GM23338 (cell line): ENCODE results near the gene RPF1. TPM values are rescaled to one million over a fixed set of nuclear protein-coding genes. Genes with fewer than 3 reads are reported as not detected.

ENCODE experiments used
- ATAC-seq: fragments of 200-7000 bp; cut with Tn5 transposase; 3 replicates; pipeline ENCODE4 v1.9.1; 2020
- DNase-seq: peaks from one replicate; pipeline ENCODE4 v3.0.0-alpha.2; 2015; ENCODE audit warnings: low spot score
- H2AFZ ChIP-seq: fragments of 200-600 bp; sonication (generic); 2 replicates; pipeline ENCODE4 v1.8.0; 2016; ENCODE audit warnings: antibody characterized with exemption, mild to moderate bottlenecking, moderate library complexity
- H3F3A ChIP-seq: fragments of 200-600 bp; sonication (generic); replicated peaks from 2 replicates; pipeline ENCODE4 v1.8.0; 2017; ENCODE audit warnings: antibody characterized with exemption, mixed run types, low read depth
- H3K27ac ChIP-seq: fragments of 200-600 bp; sonication (generic); 2 replicates; pipeline ENCODE4 v1.6.1; 2016; ENCODE audit warnings: low read depth
- H3K27me3 ChIP-seq: fragments of 200-600 bp; sonication (generic); 2 replicates; pipeline ENCODE4 v1.8.0; 2016; ENCODE audit warnings: mild to moderate bottlenecking, mixed run types, moderate library complexity; ENCODE audit not compliant: insufficient read depth
- H3K36me3 ChIP-seq: fragments of 200-600 bp; sonication (generic); 2 replicates; pipeline ENCODE4 v1.8.0; 2016; ENCODE audit warnings: mild to moderate bottlenecking; ENCODE audit not compliant: insufficient read depth
- H3K4me1 ChIP-seq: fragments of 200-600 bp; sonication (generic); 2 replicates; pipeline ENCODE4 v1.8.0; 2016; ENCODE audit warnings: mild to moderate bottlenecking, moderate library complexity; ENCODE audit not compliant: insufficient read depth
- H3K4me2 ChIP-seq: fragments of 200-600 bp; sonication (generic); 2 replicates; pipeline ENCODE4 v1.7.1; 2017; ENCODE audit warnings: mixed run types
- H3K4me3 ChIP-seq: fragments of 200-600 bp; sonication (generic); 2 replicates; pipeline ENCODE4 v1.6.1; 2016; ENCODE audit warnings: mixed run types
- H3K79me2 ChIP-seq: fragments of 200-600 bp; sonication (generic); replicated peaks from 2 replicates; pipeline ENCODE4 v1.8.0; 2017; ENCODE audit warnings: mild to moderate bottlenecking; ENCODE audit not compliant: insufficient read depth
- H3K9me2 ChIP-seq: fragments of 200-600 bp; sonication (generic); 2 replicates; pipeline ENCODE4 v1.8.0; 2017; ENCODE audit not compliant: insufficient read depth
- H4K20me1 ChIP-seq: fragments of 200-600 bp; sonication (generic); replicated peaks from 2 replicates; pipeline ENCODE4 v1.8.0; 2017; ENCODE audit warnings: mild to moderate bottlenecking; ENCODE audit not compliant: insufficient read depth
- H3K27ac Mint-ChIP-seq: 2 replicates; pipeline ENCODE4 v1.8.0; 2020; ENCODE audit warnings: inconsistent platforms, mild to moderate bottlenecking, moderate library complexity, mixed read lengths
- H3K27me3 Mint-ChIP-seq: 3 replicates; pipeline ENCODE4 v1.8.0; 2022; ENCODE audit warnings: low read depth, mild to moderate bottlenecking, moderate library complexity, mixed read lengths, inconsistent platforms; ENCODE audit not compliant: insufficient read depth, poor library complexity
- H3K36me3 Mint-ChIP-seq: 3 replicates; pipeline ENCODE4 v1.8.0; 2021; ENCODE audit warnings: low read depth, mild to moderate bottlenecking, inconsistent platforms, moderate library complexity, mixed read lengths
- H3K4me1 Mint-ChIP-seq: 3 replicates; pipeline ENCODE4 v1.8.0; 2020; ENCODE audit warnings: mild to moderate bottlenecking, inconsistent platforms, mixed read lengths
- H3K4me3 Mint-ChIP-seq: 3 replicates; pipeline ENCODE4 v1.8.0; 2021; ENCODE audit warnings: moderate library complexity, mild to moderate bottlenecking, inconsistent platforms, mixed read lengths
- H3K9me3 Mint-ChIP-seq: 3 replicates; pipeline ENCODE4 v1.8.0; 2020; ENCODE audit warnings: moderate library complexity, mild to moderate bottlenecking, inconsistent platforms, mixed read lengths
- EZH2 ChIP-seq: fragments of 200-600 bp; sonication (generic); IDR thresholded peaks from one replicate; pipeline ENCODE4 v1.8.0; 2017; ENCODE audit warnings: antibody characterized with exemption, mild to moderate bottlenecking, low read depth; ENCODE audit not compliant: unreplicated experiment
- JUNB ChIP-seq: IDR thresholded peaks from one replicate; pipeline ENCODE4 v1.6.1; 2016; ENCODE audit warnings: antibody characterized with exemption; ENCODE audit not compliant: unreplicated experiment
- POLR2AphosphoS5 ChIP-seq: IDR thresholded peaks from 2 replicates; pipeline ENCODE4 v1.6.1; 2016; ENCODE audit warnings: antibody characterized with exemption, low read depth
- REST ChIP-seq: IDR thresholded peaks from one replicate; pipeline ENCODE4 v1.6.1; 2018; ENCODE audit warnings: antibody characterized with exemption; ENCODE audit not compliant: unreplicated experiment
- STAT1 ChIP-seq: IDR thresholded peaks from one replicate; pipeline ENCODE4 v1.6.1; 2016; ENCODE audit warnings: antibody characterized with exemption; ENCODE audit not compliant: unreplicated experiment
- ZNF114 ChIP-seq: fragments of 250-450 bp; sonication (Bioruptor Pico); IDR thresholded peaks from 2 replicates; pipeline ENCODE4 v1.5.0; 2020; ENCODE audit warnings: mild to moderate bottlenecking, moderate library complexity
- polyA plus RNA-seq: library from polyadenylated mRNA; unstranded; fragments of >200 nt; fragmentation: Nextera tagmentation; extraction: Ambion mirVana; gene quantifications from 2 replicates; pipeline ENCODE4 v1.2.1, GENCODE V29; 2016
- total RNA-seq: library from RNA; depleted of rRNA; stranded (reverse); fragments of >200 nt; shearing (Covaris generic); gene quantifications from 2 replicates; pipeline ENCODE4 v1.2.3, GENCODE V29; 2014
- TF ChIP-seq, protein P1 (sequence below): IDR thresholded peaks from 2 replicates; pipeline ENCODE4 v1.6.1; 2016; ENCODE audit warnings: antibody characterized with exemption
- TF ChIP-seq, protein P2 (sequence below), 2 experiments: fragments of 200-600 bp in 1 of 2; sonication (generic) in 1 of 2; conservative IDR thresholded peaks; 2 replicates each; pipeline versions ENCODE4 v1.5.1 to v1.6.1; 2016 to 2017; ENCODE audit warnings: antibody characterized with exemption in 2 of 2, low read depth in 2 of 2, mild to moderate bottlenecking in 2 of 2, moderate library complexity in 1 of 2

The RPF1 gene
- total and polyA plus RNA-seq, 2 experiments from 2014 or later, result 56.4 to 57.1 TPM

- H3K9me2 ChIP-seq, result no peaks in the 10 kb centered on the region
- no peak overlapping the region for H3K27ac Mint-ChIP-seq
- no peaks in the 10 kb centered on the region for H3K27me3 Mint-ChIP-seq
Measured at GRCh38 chr1:84430546-84430945, 48.5 kb upstream of the RPF1 start.

More at GRCh38 chr1:84430546-84430945, 48.5 kb upstream of the RPF1 start:
- Mint-ChIP-seq H3K9me3 (no peaks in the 10 kb centered on the region), H3K4me1 (no peaks in the 10 kb centered on the region), H3K36me3 (no peaks in the 10 kb centered on the region; the same call in 2 of the 3 replicates), H3K4me3 (no peak overlapping the region)
- H3K4me3 ChIP-seq, result no peak overlapping the region
- H3K4me1 ChIP-seq, result no peaks in the 10 kb centered on the region
- no peak for DNase-seq
- H3K27me3 ChIP-seq, result no peaks in the 10 kb centered on the region
- H4K20me1 ChIP-seq, result no peaks in the 10 kb centered on the region
- H3F3A ChIP-seq, result no peaks in the 10 kb centered on the region
- no peak overlapping the region for H3K4me2 ChIP-seq
- no peaks in the 10 kb centered on the region for H3K36me3 ChIP-seq
- TF ChIP-seq JUNB (no peak), EZH2 (no peak), REST (no peak), STAT1 (no peak), ZNF114 (CRISPR knock-in tag) (no peak), POLR2AphosphoS5 (no peak)
- TF ChIP-seq, protein P1, sequence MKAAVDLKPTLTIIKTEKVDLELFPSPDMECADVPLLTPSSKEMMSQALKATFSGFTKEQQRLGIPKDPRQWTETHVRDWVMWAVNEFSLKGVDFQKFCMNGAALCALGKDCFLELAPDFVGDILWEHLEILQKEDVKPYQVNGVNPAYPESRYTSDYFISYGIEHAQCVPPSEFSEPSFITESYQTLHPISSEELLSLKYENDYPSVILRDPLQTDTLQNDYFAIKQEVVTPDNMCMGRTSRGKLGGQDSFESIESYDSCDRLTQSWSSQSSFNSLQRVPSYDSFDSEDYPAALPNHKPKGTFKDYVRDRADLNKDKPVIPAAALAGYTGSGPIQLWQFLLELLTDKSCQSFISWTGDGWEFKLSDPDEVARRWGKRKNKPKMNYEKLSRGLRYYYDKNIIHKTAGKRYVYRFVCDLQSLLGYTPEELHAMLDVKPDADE, result no peak
- TF ChIP-seq, protein P2, sequence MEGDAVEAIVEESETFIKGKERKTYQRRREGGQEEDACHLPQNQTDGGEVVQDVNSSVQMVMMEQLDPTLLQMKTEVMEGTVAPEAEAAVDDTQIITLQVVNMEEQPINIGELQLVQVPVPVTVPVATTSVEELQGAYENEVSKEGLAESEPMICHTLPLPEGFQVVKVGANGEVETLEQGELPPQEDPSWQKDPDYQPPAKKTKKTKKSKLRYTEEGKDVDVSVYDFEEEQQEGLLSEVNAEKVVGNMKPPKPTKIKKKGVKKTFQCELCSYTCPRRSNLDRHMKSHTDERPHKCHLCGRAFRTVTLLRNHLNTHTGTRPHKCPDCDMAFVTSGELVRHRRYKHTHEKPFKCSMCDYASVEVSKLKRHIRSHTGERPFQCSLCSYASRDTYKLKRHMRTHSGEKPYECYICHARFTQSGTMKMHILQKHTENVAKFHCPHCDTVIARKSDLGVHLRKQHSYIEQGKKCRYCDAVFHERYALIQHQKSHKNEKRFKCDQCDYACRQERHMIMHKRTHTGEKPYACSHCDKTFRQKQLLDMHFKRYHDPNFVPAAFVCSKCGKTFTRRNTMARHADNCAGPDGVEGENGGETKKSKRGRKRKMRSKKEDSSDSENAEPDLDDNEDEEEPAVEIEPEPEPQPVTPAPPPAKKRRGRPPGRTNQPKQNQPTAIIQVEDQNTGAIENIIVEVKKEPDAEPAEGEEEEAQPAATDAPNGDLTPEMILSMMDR (conservative IDR thresholded peaks at IDR 0.05; ENCODE audit: low read depth in 2 of 2), result no peak
- no peaks in the 10 kb centered on the region for H3K79me2 ChIP-seq
- no peak overlapping the region for H3K27ac ChIP-seq
- no peak for ATAC-seq
- H2AFZ ChIP-seq, result no peak overlapping the region
